HT1080 (cell line): ENCODE data around the gene STH. TPM values are rescaled to one million over a fixed set of nuclear protein-coding genes. Genes with fewer than 3 reads are reported as not detected.
A peak's percentile ranks its signal among the peaks of the same experiment; 100 is the strongest.

Experiments used
- DNase-seq: peaks from one replicate; pipeline ENCODE4 v3.0.0-alpha.2; 2015; ENCODE audit warnings: low read depth
- total RNA-seq: library from RNA; depleted of rRNA; stranded (reverse); fragments of >200 nt; shearing (Covaris generic); gene quantifications from 2 replicates; pipeline ENCODE4 v1.2.3, GENCODE V29; 2014

Gene STH
- total RNA-seq, 1 experiment from 2014 or later = not detected

DNA sequence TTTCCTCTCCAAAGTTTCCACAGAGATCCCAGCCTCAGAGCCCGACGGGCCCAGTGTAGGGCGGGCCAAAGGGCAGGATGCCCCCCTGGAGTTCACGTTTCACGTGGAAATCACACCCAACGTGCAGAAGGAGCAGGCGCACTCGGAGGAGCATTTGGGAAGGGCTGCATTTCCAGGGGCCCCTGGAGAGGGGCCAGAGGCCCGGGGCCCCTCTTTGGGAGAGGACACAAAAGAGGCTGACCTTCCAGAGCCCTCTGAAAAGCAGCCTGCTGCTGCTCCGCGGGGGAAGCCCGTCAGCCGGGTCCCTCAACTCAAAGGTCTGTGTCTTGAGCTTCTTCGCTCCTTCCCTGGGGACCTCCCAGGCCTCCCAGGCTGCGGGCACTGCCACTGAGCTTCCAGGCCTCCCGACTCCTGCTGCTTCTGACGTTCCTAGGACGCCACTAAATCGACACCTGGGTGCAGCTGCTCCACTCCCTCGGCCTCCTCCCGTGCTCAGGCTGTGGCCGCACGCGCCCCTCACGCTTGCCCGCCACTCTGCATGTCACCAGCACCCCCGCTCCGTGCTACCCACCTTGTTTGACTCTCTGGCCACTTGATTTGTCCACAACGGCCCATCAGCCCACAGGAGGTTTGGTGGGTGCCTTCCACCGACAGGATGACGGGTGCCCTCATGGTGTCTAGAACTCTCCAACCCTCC, 15.3 kb upstream of the STH start:
- no peak for DNase-seq

DNA sequence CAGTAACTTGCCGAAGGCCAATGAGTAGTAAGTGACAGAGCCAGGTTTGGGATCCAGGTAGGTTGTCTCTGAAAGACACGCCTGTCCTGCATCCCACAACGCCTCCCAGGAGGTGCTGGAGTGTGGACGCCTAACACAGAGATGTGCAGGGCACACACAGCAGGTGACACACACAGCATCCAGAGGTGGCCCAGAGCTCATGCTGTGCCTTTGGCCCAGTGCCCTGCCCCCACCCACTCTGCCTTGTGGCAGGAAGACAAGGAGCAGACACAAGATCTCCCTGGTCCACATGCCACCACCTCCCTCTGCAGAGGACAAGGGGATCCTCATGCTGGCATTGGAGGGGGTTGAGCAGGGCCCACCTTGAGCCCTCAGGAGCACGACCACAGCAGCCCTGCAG, 14.7 kb upstream of the STH start:
- DNase-seq = no peak

DNA sequence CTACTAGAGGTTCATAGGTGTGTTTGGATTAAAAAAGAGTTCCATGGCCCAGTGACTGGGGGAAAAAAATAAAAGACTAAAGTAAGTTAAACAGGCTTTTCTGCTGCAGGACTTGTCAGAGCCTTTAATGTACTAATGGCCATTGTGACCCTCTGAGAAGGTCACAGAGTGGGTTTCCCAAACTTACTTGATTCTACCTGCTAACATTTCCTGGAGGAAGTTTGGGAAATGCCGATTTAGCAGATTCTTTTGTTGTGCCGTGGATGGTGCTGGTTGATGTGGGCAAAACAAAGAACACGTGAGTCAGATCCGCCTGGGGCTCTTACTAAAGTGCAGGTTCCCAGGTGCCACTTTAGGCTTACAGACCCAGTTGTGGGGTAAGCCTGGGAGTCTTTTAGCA, 13.6 kb upstream of the STH start:
- DNase-seq = no peak

- no peak for DNase-seq
These were observed 13.0 kb upstream of the STH start for GRCh38 chr17:45986056-45986455.

DNA sequence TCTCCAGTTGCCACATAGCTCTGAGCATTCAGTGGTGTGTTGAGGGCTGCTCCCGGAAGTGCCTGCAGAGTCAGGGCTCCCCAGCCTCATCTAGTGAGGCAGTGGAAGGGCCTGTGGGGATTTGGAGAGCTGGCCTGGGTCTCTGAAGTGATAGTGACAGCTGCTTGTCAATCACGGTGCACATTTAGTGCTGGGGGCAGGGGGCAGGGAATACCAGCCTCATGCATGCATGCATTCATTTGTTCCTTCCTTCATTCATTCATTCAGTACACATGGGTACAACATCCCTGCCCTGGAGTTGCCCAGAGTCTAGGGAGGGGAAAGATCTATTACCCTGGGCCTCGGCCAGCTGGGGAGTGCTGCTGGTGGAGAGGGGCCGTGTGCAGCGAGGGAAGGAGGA, 11.3 kb upstream of the STH start:
- DNase-seq = no peak

DNA sequence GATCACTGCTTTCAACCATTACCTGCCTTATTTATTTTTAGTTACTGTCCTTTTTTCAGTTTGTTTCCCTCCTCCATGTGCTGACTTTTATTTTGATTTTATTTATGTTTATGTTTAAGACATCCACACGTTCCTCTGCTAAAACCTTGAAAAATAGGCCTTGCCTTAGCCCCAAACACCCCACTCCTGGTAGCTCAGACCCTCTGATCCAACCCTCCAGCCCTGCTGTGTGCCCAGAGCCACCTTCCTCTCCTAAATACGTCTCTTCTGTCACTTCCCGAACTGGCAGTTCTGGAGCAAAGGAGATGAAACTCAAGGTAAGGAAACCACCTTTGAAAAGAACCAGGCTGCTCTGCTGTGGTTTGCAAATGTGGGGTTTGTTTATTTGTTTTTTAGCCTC, 9.3 kb upstream of the STH start:
- no peak for DNase-seq

- DNase-seq = no peak
These were observed 8.2 kb upstream of the STH start for GRCh38 chr17:45990886-45991285.

DNA sequence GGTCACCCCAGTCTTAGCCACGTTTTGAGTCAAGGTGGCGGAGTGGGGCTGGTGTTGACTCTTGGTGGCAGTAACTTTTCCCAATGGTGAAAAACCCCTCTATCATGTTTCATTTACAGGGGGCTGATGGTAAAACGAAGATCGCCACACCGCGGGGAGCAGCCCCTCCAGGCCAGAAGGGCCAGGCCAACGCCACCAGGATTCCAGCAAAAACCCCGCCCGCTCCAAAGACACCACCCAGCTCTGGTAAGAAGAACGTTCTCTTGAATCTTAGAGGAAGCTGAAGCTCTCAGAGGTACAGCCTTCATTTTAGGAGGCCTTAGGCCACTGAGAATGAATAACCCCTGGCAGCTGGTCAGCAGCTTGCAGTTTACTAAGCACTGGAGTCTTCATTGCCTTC, 7.7 kb upstream of the STH start:
- no peak for DNase-seq

DNA sequence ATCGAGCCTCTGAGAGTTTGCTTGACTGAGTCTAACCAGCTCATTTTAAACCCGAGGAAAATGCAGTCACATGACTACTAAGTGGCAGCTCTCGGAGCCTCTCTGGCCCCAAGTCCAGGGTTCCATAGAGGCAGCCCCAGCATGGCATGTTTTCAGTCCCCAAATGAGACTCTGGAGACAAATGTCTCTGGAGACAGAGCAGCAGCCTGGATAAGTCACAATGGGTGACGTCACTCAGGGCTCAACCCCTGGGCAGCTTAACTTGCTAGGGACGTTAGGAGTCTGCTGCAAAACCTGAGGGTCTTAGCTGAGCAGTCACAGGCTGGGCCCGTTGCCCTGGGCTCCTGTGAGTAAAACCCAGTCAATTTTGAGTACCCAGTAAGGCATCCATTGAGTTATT, 6.9 kb upstream of the STH start:
- DNase-seq = no peak

DNA sequence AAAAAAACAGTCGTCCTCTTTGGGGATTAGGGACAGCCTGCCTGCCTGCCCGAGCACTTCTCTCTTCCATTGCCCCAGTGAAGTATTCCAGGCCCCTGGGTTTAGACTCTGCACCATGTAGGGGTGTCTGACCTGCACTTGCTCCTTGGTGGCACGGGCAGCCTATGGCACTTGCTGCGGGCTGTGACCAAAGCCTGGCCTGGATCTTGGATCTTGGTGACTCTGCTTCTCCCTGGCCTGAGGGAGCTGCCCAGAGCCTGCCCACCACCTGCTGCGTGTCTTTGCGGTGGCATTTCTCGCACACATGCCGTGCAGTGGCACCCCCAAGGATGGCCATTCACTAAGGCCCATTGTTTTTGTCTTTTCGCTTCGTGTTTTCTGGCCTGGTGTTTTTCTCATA, 6.1 kb upstream of the STH start:
- no peak for DNase-seq

DNA sequence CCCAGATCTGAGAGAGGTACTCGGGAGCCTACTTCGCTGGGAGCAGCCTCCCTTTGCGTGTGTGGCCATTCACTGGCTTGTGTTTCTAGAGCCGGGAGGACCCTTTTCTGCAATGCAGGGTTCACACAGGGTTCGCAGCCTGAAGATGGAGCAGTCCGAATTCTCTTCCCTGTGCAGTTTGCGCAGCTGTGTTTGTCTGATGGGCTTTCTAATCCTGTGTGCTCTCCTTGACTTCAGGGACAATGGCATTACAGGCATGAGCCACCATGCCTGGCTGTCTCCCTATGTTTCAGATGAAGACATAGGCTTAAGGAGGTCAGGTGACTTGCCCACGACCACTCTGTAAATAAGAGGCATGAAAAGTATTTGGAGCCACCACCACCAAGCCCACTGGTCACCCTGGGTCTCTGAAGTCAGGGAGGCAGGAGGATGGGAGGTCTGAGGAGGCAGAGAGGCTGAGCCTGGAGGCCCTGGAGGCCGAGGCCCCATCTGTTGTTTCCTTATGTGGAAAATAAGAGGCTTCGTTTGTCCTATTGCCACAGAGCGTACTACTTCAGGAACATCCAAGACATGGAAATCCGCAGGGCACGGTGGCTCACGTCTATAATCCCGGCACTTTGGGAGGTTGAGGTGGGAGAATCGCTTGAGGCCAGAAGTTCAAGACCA, 5.0 kb upstream of the STH start:
- DNase-seq = no peak

DNA sequence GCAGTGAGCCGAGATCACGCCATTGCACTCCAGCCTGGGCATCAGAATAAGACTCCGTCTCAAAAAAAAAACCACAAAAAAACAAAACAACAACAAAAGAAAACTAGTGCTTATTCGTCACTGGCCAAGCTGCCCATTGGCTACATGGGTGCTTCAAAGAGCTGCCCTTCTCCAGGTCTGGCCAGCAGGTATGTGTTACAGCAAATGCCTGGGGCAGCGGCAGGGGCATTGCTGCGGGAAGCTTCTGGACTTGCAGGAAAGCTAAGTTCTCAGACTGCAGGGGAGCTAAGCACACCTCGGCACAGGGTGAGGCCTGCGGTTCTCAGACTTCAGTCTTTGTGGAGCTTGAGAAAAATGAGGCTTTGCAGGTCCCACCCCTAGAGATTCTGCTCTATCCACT, 4.1 kb upstream of the STH start:
- no peak for DNase-seq

GRCh38 chr17:45995627-45996270, 3.3 kb upstream of the STH start:
- DNase-seq = no peak

DNA sequence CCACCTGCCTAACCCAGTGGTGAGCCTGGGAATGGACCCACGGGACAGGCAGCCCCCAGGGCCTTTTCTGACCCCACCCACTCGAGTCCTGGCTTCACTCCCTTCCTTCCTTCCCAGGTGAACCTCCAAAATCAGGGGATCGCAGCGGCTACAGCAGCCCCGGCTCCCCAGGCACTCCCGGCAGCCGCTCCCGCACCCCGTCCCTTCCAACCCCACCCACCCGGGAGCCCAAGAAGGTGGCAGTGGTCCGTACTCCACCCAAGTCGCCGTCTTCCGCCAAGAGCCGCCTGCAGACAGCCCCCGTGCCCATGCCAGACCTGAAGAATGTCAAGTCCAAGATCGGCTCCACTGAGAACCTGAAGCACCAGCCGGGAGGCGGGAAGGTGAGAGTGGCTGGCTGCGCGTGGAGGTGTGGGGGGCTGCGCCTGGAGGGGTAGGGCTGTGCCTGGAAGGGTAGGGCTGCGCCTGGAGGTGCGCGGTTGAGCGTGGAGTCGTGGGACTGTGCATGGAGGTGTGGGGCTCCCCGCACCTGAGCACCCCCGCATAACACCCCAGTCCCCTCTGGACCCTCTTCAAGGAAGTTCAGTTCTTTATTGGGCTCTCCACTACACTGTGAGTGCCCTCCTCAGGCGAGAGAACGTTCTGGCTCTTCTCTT, 2.6 kb upstream of the STH start:
- no peak for DNase-seq

DNA sequence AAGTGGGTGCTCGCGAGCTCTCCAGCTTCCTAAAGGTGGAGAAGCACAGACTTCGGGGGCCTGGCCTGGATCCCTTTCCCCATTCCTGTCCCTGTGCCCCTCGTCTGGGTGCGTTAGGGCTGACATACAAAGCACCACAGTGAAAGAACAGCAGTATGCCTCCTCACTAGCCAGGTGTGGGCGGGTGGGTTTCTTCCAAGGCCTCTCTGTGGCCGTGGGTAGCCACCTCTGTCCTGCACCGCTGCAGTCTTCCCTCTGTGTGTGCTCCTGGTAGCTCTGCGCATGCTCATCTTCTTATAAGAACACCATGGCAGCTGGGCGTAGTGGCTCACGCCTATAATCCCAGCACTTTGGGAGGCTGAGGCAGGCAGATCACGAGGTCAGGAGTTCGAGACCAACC, 1.9 kb upstream of the STH start:
- DNase-seq = no peak

DNA sequence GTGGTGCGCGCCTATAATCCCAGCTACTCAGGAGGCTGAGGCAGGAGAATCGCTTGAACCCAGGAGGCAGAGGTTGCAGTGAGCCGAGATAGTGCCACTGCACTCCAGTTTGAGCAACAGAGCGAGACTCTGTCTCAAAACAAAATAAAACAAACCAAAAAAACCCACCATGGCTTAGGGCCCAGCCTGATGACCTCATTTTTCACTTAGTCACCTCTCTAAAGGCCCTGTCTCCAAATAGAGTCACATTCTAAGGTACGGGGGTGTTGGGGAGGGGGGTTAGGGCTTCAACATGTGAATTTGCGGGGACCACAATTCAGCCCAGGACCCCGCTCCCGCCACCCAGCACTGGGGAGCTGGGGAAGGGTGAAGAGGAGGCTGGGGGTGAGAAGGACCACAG, 1.4 kb upstream of the STH start:
- peak; percentile 26 for DNase-seq

DNA sequence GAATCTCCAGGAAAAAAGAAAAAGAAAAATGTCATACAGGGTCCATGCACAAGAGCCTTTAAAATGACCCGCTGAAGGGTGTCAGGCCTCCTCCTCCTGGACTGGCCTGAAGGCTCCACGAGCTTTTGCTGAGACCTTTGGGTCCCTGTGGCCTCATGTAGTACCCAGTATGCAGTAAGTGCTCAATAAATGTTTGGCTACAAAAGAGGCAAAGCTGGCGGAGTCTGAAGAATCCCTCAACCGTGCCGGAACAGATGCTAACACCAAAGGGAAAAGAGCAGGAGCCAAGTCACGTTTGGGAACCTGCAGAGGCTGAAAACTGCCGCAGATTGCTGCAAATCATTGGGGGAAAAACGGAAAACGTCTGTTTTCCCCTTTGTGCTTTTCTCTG, 845 bp downstream of the STH start:
- DNase-seq = no peak

DNA sequence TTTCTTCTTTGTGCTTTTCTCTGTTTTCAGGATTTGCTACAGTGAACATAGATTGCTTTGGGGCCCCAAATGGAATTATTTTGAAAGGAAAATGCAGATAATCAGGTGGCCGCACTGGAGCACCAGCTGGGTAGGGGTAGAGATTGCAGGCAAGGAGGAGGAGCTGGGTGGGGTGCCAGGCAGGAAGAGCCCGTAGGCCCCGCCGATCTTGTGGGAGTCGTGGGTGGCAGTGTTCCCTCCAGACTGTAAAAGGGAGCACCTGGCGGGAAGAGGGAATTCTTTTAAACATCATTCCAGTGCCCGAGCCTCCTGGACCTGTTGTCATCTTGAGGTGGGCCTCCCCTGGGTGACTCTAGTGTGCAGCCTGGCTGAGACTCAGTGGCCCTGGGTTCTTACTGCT, 1.2 kb downstream of the STH start:
- no peak for DNase-seq

DNA sequence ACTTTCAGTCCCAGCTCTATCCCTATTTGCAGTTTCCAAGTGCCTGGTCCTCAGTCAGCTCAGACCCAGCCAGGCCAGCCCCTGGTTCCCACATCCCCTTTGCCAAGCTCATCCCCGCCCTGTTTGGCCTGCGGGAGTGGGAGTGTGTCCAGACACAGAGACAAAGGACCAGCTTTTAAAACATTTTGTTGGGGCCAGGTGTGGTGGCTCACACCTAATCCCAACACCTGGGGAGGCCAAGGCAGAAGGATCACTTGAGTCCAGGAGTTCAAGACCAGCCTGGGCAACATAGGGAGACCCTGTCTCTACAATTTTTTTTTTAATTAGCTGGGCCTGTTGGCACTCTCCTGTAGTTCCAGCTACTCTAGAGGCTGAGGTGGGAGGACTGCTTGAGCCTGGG, 1.7 kb downstream of the STH start:
- DNase-seq = no peak

GRCh38 chr17:46001390-46002310, 2.6 kb downstream of the STH start:
- no peak for DNase-seq

DNA sequence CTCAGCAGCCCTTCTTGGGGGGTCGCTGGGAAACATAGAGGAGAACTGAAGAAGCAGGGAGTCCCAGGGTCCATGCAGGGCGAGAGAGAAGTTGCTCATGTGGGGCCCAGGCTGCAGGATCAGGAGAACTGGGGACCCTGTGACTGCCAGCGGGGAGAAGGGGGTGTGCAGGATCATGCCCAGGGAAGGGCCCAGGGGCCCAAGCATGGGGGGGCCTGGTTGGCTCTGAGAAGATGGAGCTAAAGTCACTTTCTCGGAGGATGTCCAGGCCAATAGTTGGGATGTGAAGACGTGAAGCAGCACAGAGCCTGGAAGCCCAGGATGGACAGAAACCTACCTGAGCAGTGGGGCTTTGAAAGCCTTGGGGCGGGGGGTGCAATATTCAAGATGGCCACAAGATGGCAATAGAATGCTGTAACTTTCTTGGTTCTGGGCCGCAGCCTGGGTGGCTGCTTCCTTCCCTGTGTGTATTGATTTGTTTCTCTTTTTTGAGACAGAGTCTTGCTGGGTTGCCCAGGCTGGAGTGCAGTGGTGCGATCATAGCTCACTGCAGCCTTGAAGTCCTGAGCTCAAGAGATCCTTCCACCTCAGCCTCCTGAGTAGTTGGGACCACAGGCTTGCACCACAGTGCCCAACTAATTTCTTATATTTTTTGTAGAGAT, 3.4 kb downstream of the STH start:
- DNase-seq = peak; percentile 71
